Measurements from ENCODE around the gene ZFHX2. TPM values are rescaled to one million over a fixed set of nuclear protein-coding genes. Genes with fewer than 3 reads are reported as not detected.

Gene ZFHX2
- polyA plus RNA-seq, 1 donor (not counting 4 experiments of a cell fraction or from before 2014, with no cell fraction given) = 0.18 TPM

GRCh38 chr14:23579311-23579630 is 27.7 kb upstream of the ZFHX2 start:
- no peak overlapping the region for H3K4me3 ChIP-seq (ENCODE audit: control insufficient read depth in 2 of 3, extremely low read depth in 1 of 3, insufficient read depth in 2 of 3, low read depth in 1 of 3, low read length in 3 of 3)
- H3K4me1 ChIP-seq (ENCODE audit: control insufficient read depth, extremely low read depth, insufficient read depth, low read length) = no peaks in the 10 kb centered on the region
- no peak overlapping the region for H3K27ac ChIP-seq (ENCODE audit: control insufficient read depth, insufficient read depth, low read length)
- no peaks in the 10 kb centered on the region for H3K36me3 ChIP-seq (ENCODE audit: control insufficient read depth in 2 of 2, extremely low read depth in 1 of 2, insufficient read depth in 2 of 2, low read length in 2 of 2)
- TF ChIP-seq CTCF (optimal IDR thresholded peaks at IDR 0.05 in 1 of 3, IDR thresholded peaks at IDR 0.05 in 1 of 3, conservative IDR thresholded peaks at IDR 0.05 in 1 of 3; ENCODE audit: extremely low read depth in 1 of 3, insufficient read depth in 2 of 3, low read length in 3 of 3) = no peak
- peak; percentile 12 for TF ChIP-seq EZH2 (IDR thresholded peaks at IDR 0.05; ENCODE audit: low read length)
- no peak for FAIRE-seq
- no peak overlapping the region for H2AFZ ChIP-seq (ENCODE audit: control insufficient read depth, low read length)
- no peaks in the 10 kb centered on the region for H4K20me1 ChIP-seq (ENCODE audit: control insufficient read depth, extremely low read depth, insufficient read depth, low read length)
- no peak overlapping the region for H3K9ac ChIP-seq (ENCODE audit: control insufficient read depth, extremely low read depth, insufficient read depth, low read length)
- dilution Hi-C loops (cut with MboI; ENCODE audit: extremely low pct_ligation_motif_present, low sequenced_read_pairs) = no loop called here
- no peak for DNase-seq (ENCODE audit: low read depth, low spot score)
- H3K27me3 ChIP-seq (ENCODE audit: control insufficient read depth, extremely low read depth, insufficient read depth, low read length) = peaks cover 50% of the 10 kb centered on the region
- no peaks in the 10 kb centered on the region for H3K79me2 ChIP-seq (ENCODE audit: control insufficient read depth, insufficient read depth, low read length)
- no peaks in the 10 kb centered on the region for H3K9me1 ChIP-seq (ENCODE audit: control insufficient read depth, extremely low read depth, insufficient read depth, low read length)
- H3K9me3 ChIP-seq (ENCODE audit: control insufficient read depth, low read depth, low read length) = no peaks in the 10 kb centered on the region
- H3K4me2 ChIP-seq (ENCODE audit: control insufficient read depth, extremely low read depth, insufficient read depth, low read depth, low read length) = no peak overlapping the region

GRCh38 chr14:23578560-23579310 is 27.2 kb upstream of the ZFHX2 start, which contains the start of gene JPH4:
JPH4 (minus strand) TSS chr14:23578790; CDS start chr14:23577453, 1,337 bp downstream.
- dilution Hi-C loops (cut with MboI; ENCODE audit: extremely low pct_ligation_motif_present, low sequenced_read_pairs) = no loop called here
- no peak within 1 kb of the TSS for H2AFZ ChIP-seq (ENCODE audit: control insufficient read depth, low read length)
- no peak within 1 kb of the TSS for H3K27ac ChIP-seq (ENCODE audit: control insufficient read depth, insufficient read depth, low read length)
- DNase-seq (ENCODE audit: low read depth, low spot score) (no peak), FAIRE-seq (no peak)
- H3K9ac ChIP-seq (ENCODE audit: control insufficient read depth, extremely low read depth, insufficient read depth, low read length) = no peak within 1 kb of the TSS
- H4K20me1 ChIP-seq (ENCODE audit: control insufficient read depth, extremely low read depth, insufficient read depth, low read length) = no peaks in the 10 kb centered on the region
- no peak for TF ChIP-seq CTCF (optimal IDR thresholded peaks at IDR 0.05 in 1 of 3, IDR thresholded peaks at IDR 0.05 in 1 of 3, conservative IDR thresholded peaks at IDR 0.05 in 1 of 3; ENCODE audit: extremely low read depth in 1 of 3, insufficient read depth in 2 of 3, low read length in 3 of 3)
- peak; percentile 54 for TF ChIP-seq EZH2 (IDR thresholded peaks at IDR 0.05; ENCODE audit: low read length)
- H3K9me1 ChIP-seq (ENCODE audit: control insufficient read depth, extremely low read depth, insufficient read depth, low read length) = no peaks in the 10 kb centered on the region
- no peaks in the 10 kb centered on the region for H3K4me1 ChIP-seq (ENCODE audit: control insufficient read depth, extremely low read depth, insufficient read depth, low read length)
- H3K36me3 ChIP-seq (ENCODE audit: control insufficient read depth in 2 of 2, extremely low read depth in 1 of 2, insufficient read depth in 2 of 2, low read length in 2 of 2) = no peaks in the 10 kb centered on the region
- H3K9me3 ChIP-seq (ENCODE audit: control insufficient read depth, low read depth, low read length) = no peaks in the 10 kb centered on the region
- H3K4me2 ChIP-seq (ENCODE audit: control insufficient read depth, extremely low read depth, insufficient read depth, low read depth, low read length) = no peak within 1 kb of the TSS
- no peaks in the 10 kb centered on the region for H3K79me2 ChIP-seq (ENCODE audit: control insufficient read depth, insufficient read depth, low read length)
- H3K4me3 ChIP-seq (ENCODE audit: control insufficient read depth in 2 of 3, extremely low read depth in 1 of 3, insufficient read depth in 2 of 3, low read depth in 1 of 3, low read length in 3 of 3) = no peak within 1 kb of the TSS
- peaks cover 50% of the 10 kb centered on the region for H3K27me3 ChIP-seq (ENCODE audit: control insufficient read depth, extremely low read depth, insufficient read depth, low read length)
